SK-N-SH (cell line): ENCODE results near the gene MEG3. TPM values are rescaled to one million over a fixed set of nuclear protein-coding genes. Genes with fewer than 3 reads are reported as not detected.

Source experiments
- CTCF ChIA-PET: fragments of 300-600, 350-600 bp; formaldehyde crosslinking; extraction: SDS; loops from one replicate; lab custom pipeline; 2021; lab: Yijun Ruan, JAX
- POLR2A ChIA-PET: fragments of 350-600 bp; sonication (Branson Sonifier 250); formaldehyde crosslinking; extraction: SDS; loops from one replicate; lab custom pipeline; 2020; ENCODE audit warnings: antibody characterized with exemption, inconsistent platforms; lab: Yijun Ruan, JAX
- DNase-seq: peaks from one replicate; pipeline ENCODE4 v3.0.0; 2012
- H2AFZ ChIP-seq: fragments of 200-600 bp; sonication (generic); 2 replicates; pipeline ENCODE4 v1.8.1; 2016; ENCODE audit warnings: antibody characterized with exemption, mild to moderate bottlenecking, low read depth
- H3F3A ChIP-seq: fragments of 200-600 bp; sonication (generic); replicated peaks from 2 replicates; pipeline ENCODE3; 2016; ENCODE audit warnings: antibody characterized with exemption, mild to moderate bottlenecking; ENCODE audit not compliant: insufficient read depth
- H3K27ac ChIP-seq, 2 experiments: fragments of 200-500 bp in 1 of 2; fragments of 200-600 bp in 1 of 2; sonication (Bioruptor generic) in 1 of 2; sonication (generic), shearing (Covaris generic) in 1 of 2; 2 replicates each; pipeline versions ENCODE4 v1.5.1 to v1.6.1; 2014 to 2016; ENCODE audit warnings: low read depth in 2 of 2, inconsistent platforms in 1 of 2, low read length in 1 of 2, mild to moderate bottlenecking in 1 of 2, mixed read lengths in 1 of 2
- H3K27me3 ChIP-seq: fragments of 200-600 bp; sonication (generic), shearing (Covaris generic); 2 replicates; pipeline ENCODE4 v1.6.1; 2016; ENCODE audit warnings: mixed run types; ENCODE audit not compliant: insufficient read depth
- H3K36me3 ChIP-seq, 2 experiments: fragments of 200-500 bp in 1 of 2; fragments of 200-600 bp in 1 of 2; sonication (Bioruptor generic) in 1 of 2; sonication (generic) in 1 of 2; replicated peaks in 1 of 2; 2 replicates each; pipeline versions ENCODE3 to v1.5.1; 2014 to 2016; ENCODE audit warnings: low read length in 1 of 2, mild to moderate bottlenecking in 1 of 2; ENCODE audit not compliant: insufficient read depth in 2 of 2, control insufficient read depth in 1 of 2
- H3K4me1 ChIP-seq, 2 experiments: fragments of 200-500 bp in 1 of 2; fragments of 200-600 bp in 1 of 2; sonication (Bioruptor generic) in 1 of 2; sonication (generic), shearing (Covaris generic) in 1 of 2; 2 replicates each; pipeline versions ENCODE4 v1.5.1 to v1.6.1; 2014 to 2016; ENCODE audit warnings: low read depth in 1 of 2, low read length in 1 of 2, mixed run types in 1 of 2; ENCODE audit not compliant: insufficient read depth in 2 of 2, control insufficient read depth in 1 of 2
- H3K4me2 ChIP-seq: fragments of 200-600 bp; sonication (generic), shearing (Covaris generic); 2 replicates; pipeline ENCODE4 v1.6.1; 2017; ENCODE audit warnings: mixed run types
- H3K4me3 ChIP-seq, 2 experiments: fragments of 200-500 bp in 1 of 2; fragments of 200-600 bp in 1 of 2; sonication (Bioruptor generic) in 1 of 2; sonication (generic), shearing (Covaris generic) in 1 of 2; 2 replicates each; pipeline versions ENCODE4 v1.5.1 to v1.8.1; 2014 to 2016; ENCODE audit warnings: low read depth in 2 of 2, inconsistent platforms in 1 of 2, low read length in 1 of 2, mild to moderate bottlenecking in 1 of 2, mixed read lengths in 1 of 2, moderate library complexity in 1 of 2
- H3K79me2 ChIP-seq: fragments of 200-600 bp; sonication (generic); 2 replicates; pipeline ENCODE4 v1.8.1; 2017; ENCODE audit warnings: mild to moderate bottlenecking; ENCODE audit not compliant: insufficient read depth
- H3K9ac ChIP-seq: fragments of 200-600 bp; sonication (generic); 2 replicates; pipeline ENCODE4 v1.6.1; 2017; ENCODE audit warnings: mixed run types
- H3K9me2 ChIP-seq: fragments of 200-600 bp; sonication (generic); 2 replicates; pipeline ENCODE4 v1.6.1; 2017; ENCODE audit warnings: mixed run types
- H3K9me3 ChIP-seq: fragments of 200-600 bp; sonication (generic); 2 replicates; pipeline ENCODE4 v1.6.1; 2017; ENCODE audit warnings: mixed run types, mild to moderate bottlenecking, moderate library complexity
- H4K20me1 ChIP-seq: fragments of 200-600 bp; sonication (generic); 2 replicates; pipeline ENCODE4 v1.6.1; 2017; ENCODE audit warnings: mild to moderate bottlenecking, mixed run types; ENCODE audit not compliant: insufficient read depth
- CHD2 ChIP-seq: fragments of 150-350 bp; IDR thresholded peaks from 2 replicates; pipeline ENCODE4 v1.6.1; 2018; ENCODE audit warnings: low read length; ENCODE audit not compliant: partially characterized antibody
- ELF1 ChIP-seq: IDR thresholded peaks from 2 replicates; pipeline ENCODE4 v1.4.0; 2012
- EP300 ChIP-seq, 2 experiments: IDR thresholded peaks; 2 replicates each; pipeline versions ENCODE4 v1.4.0 to v1.6.1; 2012; ENCODE audit warnings: borderline replicate concordance in 1 of 2, low read depth in 1 of 2, low read length in 1 of 2
- FOXJ3 ChIP-seq: sonication (generic); formaldehyde crosslinking; IDR thresholded peaks from 2 replicates; pipeline ENCODE4 v1.5.1; 2020; ENCODE audit warnings: mild to moderate bottlenecking, missing genetic modification reagents
- GABPA ChIP-seq: IDR thresholded peaks from 2 replicates; pipeline ENCODE4 v1.4.0; 2012; ENCODE audit warnings: low read depth, mild to moderate bottlenecking
- JUND ChIP-seq: IDR thresholded peaks from 2 replicates; pipeline ENCODE4 v1.4.0; 2012
- MAX ChIP-seq: IDR thresholded peaks from 2 replicates; pipeline ENCODE4 v1.4.0; 2012; ENCODE audit warnings: low read depth
- MXI1 ChIP-seq: IDR thresholded peaks from 2 replicates; pipeline ENCODE4 v1.6.1; 2012; ENCODE audit warnings: mild to moderate bottlenecking, low read depth, low read length, improper control_type of control experiment
- NRF1 ChIP-seq: IDR thresholded peaks from 2 replicates; pipeline ENCODE4 v1.6.1; 2012; ENCODE audit warnings: low read depth, mild to moderate bottlenecking, low read length
- RAD21 ChIP-seq: IDR thresholded peaks from 2 replicates; pipeline ENCODE4 v1.6.1; 2012; ENCODE audit warnings: mild to moderate bottlenecking, low read length
- RCOR1 ChIP-seq: fragments of 150-350 bp; IDR thresholded peaks from 2 replicates; pipeline ENCODE4 v1.6.1; 2017; ENCODE audit warnings: antibody characterized with exemption, low read length
- TCF12 ChIP-seq: IDR thresholded peaks from 2 replicates; pipeline ENCODE4 v1.4.0; 2012
- YY1 ChIP-seq: IDR thresholded peaks from 2 replicates; pipeline ENCODE4 v1.4.0; 2012; ENCODE audit warnings: low read depth, mild to moderate bottlenecking
- WGBS: methylation state at CpG from one replicate; pipeline ENCODE4 v1.1.6; 2017; ENCODE audit warnings: low lambda C conversion rate; 5-methylcytosine and 5-hydroxymethylcytosine counted together
- polyA plus RNA-seq, 3 experiments: library from polyadenylated mRNA; depleted of rRNA; stranded (reverse); fragments of >200 nt; gene quantifications; 2 replicates each; pipeline ENCODE4 v1.2.3, GENCODE V29; 2012
- TF ChIP-seq, protein P1 (sequence below): IDR thresholded peaks from 2 replicates; pipeline ENCODE4 v1.4.0; 2012; ENCODE audit warnings: low read depth, borderline replicate concordance
- TF ChIP-seq, protein P2 (sequence below): IDR thresholded peaks from 2 replicates; pipeline ENCODE4 v1.4.0; 2012; ENCODE audit warnings: low read depth, borderline replicate concordance
- TF ChIP-seq, protein P3 (sequence below): IDR thresholded peaks from 2 replicates; pipeline ENCODE4 v1.6.1; 2012; ENCODE audit warnings: mild to moderate bottlenecking, low read depth, low read length, moderate library complexity
- TF ChIP-seq, protein P4 (sequence below): IDR thresholded peaks from 2 replicates; pipeline ENCODE4; 2012

The MEG3 gene
- polyA plus RNA-seq, 1 of the 3 experiments (the other 2 are of a cell fraction) = not detected

DNA sequence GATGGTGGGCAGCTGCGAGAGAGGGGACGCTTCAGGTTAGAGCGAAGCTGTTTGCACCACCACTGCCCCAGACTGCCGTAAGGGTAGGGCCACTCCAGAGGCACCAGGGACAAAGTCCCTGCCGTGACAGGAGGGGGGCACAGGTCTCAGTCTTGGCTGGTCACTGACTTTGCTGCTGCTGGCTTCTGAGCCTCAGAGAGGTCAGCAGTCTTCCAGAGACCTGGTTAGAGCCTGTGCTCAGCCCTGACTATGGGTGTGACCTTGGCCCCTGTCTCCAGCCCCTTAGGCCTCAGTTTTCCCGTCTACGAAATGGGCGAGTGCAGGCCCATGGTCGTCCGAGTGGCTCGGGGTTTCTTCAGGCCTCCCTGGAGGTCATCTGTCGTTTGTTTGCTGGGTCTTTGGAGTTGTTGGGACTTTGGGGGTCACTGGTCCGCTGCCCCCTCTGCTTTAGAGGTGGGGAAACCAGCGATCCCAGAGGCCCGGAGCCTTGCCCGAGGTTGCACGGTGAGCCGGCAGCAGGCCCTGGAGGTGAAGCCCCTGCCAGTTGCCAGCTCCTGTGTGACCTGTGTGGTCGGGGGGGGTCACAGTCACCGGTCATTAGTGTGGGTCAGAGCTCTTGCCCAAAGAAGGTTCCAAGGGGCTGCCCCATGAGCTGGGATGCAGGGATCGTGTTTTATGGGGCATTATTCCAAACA lies 15.3 kb downstream of the MEG3 start:
- Histone ChIP-seq H3F3A (no peaks in the 10 kb centered on the region), H3K9me2 (no peaks in the 10 kb centered on the region), H3K9ac (no peak overlapping the region), H3K36me3 (no peaks in the 10 kb centered on the region), H3K27ac (no peak overlapping the region; a peak in 1 of 4 replicates), H3K9me3 (no peaks in the 10 kb centered on the region), H2AFZ (no peak overlapping the region), H3K27me3 (no peaks in the 10 kb centered on the region), H3K4me2 (no peak overlapping the region), H3K4me3 (no peak overlapping the region)
- DNase-seq = no peak
- POLR2A ChIA-PET = no interaction called here
- whole genome bisulfite sequencing = 72% methylated on average over 11 of the region's 21 CpGs
- CTCF ChIA-PET = interaction anchor here (1.0 to 1.8 kb wide), 3 partner anchors 10 to 178 kb away, joined by 3 to 4 read pairs (median 3); no protein-coding TSS in a partner anchor
- TF ChIP-seq JUND = no peak
- TF ChIP-seq, protein P1, sequence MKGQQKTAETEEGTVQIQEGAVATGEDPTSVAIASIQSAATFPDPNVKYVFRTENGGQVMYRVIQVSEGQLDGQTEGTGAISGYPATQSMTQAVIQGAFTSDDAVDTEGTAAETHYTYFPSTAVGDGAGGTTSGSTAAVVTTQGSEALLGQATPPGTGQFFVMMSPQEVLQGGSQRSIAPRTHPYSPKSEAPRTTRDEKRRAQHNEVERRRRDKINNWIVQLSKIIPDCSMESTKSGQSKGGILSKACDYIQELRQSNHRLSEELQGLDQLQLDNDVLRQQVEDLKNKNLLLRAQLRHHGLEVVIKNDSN = no peak
- TF ChIP-seq YY1 = no peak
- TF ChIP-seq RCOR1 = no peak
- TF ChIP-seq FOXJ3 = no peak
- no peak for TF ChIP-seq EP300 (IDR thresholded peaks at IDR 0.05; ENCODE audit: borderline replicate concordance in 1 of 2, low read depth in 1 of 2, low read length in 1 of 2)
- no peak for TF ChIP-seq CHD2
- TF ChIP-seq, protein P2, sequence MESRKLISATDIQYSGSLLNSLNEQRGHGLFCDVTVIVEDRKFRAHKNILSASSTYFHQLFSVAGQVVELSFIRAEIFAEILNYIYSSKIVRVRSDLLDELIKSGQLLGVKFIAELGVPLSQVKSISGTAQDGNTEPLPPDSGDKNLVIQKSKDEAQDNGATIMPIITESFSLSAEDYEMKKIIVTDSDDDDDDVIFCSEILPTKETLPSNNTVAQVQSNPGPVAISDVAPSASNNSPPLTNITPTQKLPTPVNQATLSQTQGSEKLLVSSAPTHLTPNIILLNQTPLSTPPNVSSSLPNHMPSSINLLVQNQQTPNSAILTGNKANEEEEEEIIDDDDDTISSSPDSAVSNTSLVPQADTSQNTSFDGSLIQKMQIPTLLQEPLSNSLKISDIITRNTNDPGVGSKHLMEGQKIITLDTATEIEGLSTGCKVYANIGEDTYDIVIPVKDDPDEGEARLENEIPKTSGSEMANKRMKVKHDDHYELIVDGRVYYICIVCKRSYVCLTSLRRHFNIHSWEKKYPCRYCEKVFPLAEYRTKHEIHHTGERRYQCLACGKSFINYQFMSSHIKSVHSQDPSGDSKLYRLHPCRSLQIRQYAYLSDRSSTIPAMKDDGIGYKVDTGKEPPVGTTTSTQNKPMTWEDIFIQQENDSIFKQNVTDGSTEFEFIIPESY = no peak
- no peak for TF ChIP-seq RAD21
- TF ChIP-seq TCF12 = no peak
- TF ChIP-seq, protein P3, sequence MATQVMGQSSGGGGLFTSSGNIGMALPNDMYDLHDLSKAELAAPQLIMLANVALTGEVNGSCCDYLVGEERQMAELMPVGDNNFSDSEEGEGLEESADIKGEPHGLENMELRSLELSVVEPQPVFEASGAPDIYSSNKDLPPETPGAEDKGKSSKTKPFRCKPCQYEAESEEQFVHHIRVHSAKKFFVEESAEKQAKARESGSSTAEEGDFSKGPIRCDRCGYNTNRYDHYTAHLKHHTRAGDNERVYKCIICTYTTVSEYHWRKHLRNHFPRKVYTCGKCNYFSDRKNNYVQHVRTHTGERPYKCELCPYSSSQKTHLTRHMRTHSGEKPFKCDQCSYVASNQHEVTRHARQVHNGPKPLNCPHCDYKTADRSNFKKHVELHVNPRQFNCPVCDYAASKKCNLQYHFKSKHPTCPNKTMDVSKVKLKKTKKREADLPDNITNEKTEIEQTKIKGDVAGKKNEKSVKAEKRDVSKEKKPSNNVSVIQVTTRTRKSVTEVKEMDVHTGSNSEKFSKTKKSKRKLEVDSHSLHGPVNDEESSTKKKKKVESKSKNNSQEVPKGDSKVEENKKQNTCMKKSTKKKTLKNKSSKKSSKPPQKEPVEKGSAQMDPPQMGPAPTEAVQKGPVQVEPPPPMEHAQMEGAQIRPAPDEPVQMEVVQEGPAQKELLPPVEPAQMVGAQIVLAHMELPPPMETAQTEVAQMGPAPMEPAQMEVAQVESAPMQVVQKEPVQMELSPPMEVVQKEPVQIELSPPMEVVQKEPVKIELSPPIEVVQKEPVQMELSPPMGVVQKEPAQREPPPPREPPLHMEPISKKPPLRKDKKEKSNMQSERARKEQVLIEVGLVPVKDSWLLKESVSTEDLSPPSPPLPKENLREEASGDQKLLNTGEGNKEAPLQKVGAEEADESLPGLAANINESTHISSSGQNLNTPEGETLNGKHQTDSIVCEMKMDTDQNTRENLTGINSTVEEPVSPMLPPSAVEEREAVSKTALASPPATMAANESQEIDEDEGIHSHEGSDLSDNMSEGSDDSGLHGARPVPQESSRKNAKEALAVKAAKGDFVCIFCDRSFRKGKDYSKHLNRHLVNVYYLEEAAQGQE = no peak
- no peak for TF ChIP-seq GABPA
- TF ChIP-seq, protein P4, sequence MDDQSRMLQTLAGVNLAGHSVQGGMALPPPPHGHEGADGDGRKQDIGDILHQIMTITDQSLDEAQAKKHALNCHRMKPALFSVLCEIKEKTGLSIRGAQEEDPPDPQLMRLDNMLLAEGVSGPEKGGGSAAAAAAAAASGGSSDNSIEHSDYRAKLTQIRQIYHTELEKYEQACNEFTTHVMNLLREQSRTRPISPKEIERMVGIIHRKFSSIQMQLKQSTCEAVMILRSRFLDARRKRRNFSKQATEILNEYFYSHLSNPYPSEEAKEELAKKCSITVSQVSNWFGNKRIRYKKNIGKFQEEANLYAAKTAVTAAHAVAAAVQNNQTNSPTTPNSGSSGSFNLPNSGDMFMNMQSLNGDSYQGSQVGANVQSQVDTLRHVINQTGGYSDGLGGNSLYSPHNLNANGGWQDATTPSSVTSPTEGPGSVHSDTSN = no peak
- no peak for TF ChIP-seq MAX
- TF ChIP-seq NRF1 = no peak
- TF ChIP-seq ELF1 = no peak
- no peak for TF ChIP-seq MXI1
- TF ChIP-seq, all 33 proteins: peak for 0
- Histone ChIP-seq H4K20me1 (no peaks in the 10 kb centered on the region), H3K79me2 (no peaks in the 10 kb centered on the region), H3K4me1 (peaks cover 0 to 45% of the 10 kb centered on the region in 2 experiments; a peak in 1 of 4 replicates)
